ENCODE data around the gene SNX5.

Gene SNX5

DNA sequence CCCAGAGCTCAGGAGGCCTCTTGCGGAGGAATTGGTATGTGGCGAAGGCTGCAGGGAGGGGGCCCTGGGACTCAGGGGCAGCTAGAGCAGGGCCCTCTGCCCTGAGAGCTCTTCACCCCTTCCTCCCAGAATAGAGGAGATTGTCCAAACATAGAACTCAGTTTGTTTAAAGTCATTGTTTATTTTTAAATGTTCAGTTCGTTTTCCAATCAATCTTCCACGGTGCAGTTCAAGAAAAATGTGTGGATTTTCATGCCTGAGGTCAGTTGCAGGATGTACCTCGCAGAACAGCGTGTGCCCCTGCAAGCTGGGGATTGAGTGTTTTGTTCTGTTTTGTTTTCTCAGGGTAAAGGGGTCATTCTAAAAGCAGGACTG, 37.4 kb upstream of the SNX5 start:
- peak overlapping the region; percentile 33 for H3K27ac Mint-ChIP-seq

DNA sequence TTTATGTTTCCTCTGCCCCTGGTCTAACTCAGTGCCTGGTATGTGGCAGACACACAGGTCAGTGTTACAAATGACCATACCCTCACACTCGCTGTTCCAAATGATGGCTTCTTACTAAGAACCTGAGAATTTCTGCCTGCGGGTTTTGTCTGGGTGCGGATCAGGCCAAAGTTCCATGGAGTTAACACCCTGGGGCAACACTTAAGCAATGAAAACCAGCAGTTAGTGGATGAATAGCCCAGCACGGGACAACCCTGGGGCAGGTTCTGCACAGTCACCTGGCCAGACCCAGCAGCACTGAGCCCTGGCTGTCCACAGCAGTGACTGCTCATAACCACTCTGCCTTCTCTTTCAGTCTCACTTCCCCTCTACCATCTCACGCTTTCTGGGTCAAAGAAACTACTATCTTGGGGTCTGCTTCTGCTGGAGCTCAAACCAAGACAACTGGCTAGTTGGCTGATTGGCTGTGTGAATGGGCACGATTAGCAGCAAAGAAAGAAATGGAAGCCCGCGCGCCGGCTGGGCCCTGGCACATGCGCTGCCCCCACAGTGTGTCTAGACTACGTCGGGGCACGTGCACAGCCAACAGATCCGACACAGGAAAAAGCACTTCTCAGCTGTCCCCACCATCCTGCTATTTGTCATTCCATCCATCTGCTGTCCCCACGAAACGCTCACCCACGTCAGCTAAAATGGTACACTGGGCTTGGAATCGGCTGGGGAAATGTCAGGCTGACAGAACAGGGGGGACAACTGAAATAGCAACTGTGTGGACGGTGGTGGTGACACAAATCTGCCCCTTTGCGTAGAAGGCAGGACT, 36.8 kb upstream of the SNX5 start:
- Mint-ChIP-seq H3K27ac (peak overlapping the region; percentile 33), H3K36me3 (ENCODE audit: low read depth) (no peaks in the 10 kb centered on the region), H3K4me1 (peaks cover 45% of the 10 kb centered on the region), H3K4me3 (peak overlapping the region; percentile 23), H3K27me3 (ENCODE audit: low read depth, poor library complexity) (no peaks in the 10 kb centered on the region), H3K9me3 (peaks cover 3% of the 10 kb centered on the region)
- DNase-seq: no peak
- TF ChIP-seq, protein P1, sequence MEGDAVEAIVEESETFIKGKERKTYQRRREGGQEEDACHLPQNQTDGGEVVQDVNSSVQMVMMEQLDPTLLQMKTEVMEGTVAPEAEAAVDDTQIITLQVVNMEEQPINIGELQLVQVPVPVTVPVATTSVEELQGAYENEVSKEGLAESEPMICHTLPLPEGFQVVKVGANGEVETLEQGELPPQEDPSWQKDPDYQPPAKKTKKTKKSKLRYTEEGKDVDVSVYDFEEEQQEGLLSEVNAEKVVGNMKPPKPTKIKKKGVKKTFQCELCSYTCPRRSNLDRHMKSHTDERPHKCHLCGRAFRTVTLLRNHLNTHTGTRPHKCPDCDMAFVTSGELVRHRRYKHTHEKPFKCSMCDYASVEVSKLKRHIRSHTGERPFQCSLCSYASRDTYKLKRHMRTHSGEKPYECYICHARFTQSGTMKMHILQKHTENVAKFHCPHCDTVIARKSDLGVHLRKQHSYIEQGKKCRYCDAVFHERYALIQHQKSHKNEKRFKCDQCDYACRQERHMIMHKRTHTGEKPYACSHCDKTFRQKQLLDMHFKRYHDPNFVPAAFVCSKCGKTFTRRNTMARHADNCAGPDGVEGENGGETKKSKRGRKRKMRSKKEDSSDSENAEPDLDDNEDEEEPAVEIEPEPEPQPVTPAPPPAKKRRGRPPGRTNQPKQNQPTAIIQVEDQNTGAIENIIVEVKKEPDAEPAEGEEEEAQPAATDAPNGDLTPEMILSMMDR (IDR thresholded peaks at IDR 0.05): no peak

More for the DNA sequence above, 37.4 kb upstream of the SNX5 start:
- peaks cover 2% of the 10 kb centered on the region for H3K36me3 Mint-ChIP-seq (ENCODE audit: low read depth)
- peaks cover 6% of the 10 kb centered on the region for H3K9me3 Mint-ChIP-seq
- H3K4me3 Mint-ChIP-seq: no peak overlapping the region
- TF ChIP-seq, protein P1 (IDR thresholded peaks at IDR 0.05): no peak
- peaks cover 43% of the 10 kb centered on the region for H3K4me1 Mint-ChIP-seq
- DNase-seq: no peak
- H3K27me3 Mint-ChIP-seq (ENCODE audit: low read depth, poor library complexity): no peaks in the 10 kb centered on the region

DNA sequence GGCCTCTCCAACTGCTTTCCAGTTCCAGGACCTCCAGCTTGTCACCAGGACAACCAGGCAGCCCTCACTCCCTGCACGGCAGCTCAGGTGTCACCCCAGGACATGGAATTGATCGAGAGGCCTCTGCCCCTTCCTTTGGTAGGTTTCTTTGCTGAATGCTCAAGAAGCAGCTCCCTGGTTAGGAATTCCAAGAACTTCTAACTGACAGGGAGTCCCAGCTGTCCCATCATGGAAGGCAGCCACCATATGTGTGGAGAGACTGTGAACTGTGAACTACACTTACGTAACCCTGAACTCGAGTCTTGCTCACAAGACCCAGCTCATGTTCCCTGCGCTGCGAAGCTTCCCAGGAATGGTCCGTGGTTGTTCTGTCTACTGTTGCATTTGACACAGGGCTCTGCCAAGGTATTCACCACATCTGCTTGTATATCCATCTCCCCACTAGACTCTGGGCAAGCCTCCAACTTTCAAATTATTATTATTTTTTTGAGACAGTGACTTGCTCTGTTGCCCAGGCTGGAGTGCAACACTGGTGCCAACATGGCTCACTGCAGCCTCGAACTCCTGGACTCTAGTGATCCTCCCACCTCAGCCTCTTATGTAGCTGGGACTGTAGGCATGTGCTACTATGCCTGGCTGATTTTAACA, 35.9 kb upstream of the SNX5 start:
- no peak for DNase-seq
- Mint-ChIP-seq H3K4me3 (no peak overlapping the region), H3K9me3 (peaks cover 3% of the 10 kb centered on the region), H3K27me3 (ENCODE audit: low read depth, poor library complexity) (no peaks in the 10 kb centered on the region), H3K36me3 (ENCODE audit: low read depth) (no peaks in the 10 kb centered on the region), H3K4me1 (peaks cover 48% of the 10 kb centered on the region), H3K27ac (no peak overlapping the region)
- TF ChIP-seq, protein P1 (IDR thresholded peaks at IDR 0.05): no peak

DNA sequence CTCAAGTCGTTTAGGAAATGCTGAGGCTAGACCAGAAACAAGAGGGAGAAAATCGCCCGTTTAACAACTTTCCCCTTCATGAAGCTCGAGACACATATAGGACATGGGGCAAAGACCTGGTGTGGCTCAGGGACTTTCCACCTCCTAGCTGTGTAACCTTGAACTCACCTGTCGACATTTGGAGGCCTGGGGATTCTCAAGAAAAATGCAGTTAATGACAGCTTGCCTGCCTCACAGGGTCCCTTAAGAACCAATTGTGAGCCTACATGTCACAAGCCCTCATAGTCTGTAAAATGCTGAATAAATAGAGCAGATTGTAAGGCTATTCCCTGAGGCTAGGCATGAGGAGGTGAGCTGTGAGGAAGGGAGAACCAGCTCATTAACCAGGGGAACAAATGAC, 35.3 kb upstream of the SNX5 start:
- no peak overlapping the region for H3K4me3 Mint-ChIP-seq
- TF ChIP-seq, protein P1 (IDR thresholded peaks at IDR 0.05): no peak
- no peaks in the 10 kb centered on the region for H3K36me3 Mint-ChIP-seq (ENCODE audit: low read depth)
- peaks cover under 1% of the 10 kb centered on the region for H3K9me3 Mint-ChIP-seq
- no peak for DNase-seq
- H3K27ac Mint-ChIP-seq: no peak overlapping the region
- H3K27me3 Mint-ChIP-seq (ENCODE audit: low read depth, poor library complexity): no peaks in the 10 kb centered on the region
- H3K4me1 Mint-ChIP-seq: peaks cover 51% of the 10 kb centered on the region

DNA sequence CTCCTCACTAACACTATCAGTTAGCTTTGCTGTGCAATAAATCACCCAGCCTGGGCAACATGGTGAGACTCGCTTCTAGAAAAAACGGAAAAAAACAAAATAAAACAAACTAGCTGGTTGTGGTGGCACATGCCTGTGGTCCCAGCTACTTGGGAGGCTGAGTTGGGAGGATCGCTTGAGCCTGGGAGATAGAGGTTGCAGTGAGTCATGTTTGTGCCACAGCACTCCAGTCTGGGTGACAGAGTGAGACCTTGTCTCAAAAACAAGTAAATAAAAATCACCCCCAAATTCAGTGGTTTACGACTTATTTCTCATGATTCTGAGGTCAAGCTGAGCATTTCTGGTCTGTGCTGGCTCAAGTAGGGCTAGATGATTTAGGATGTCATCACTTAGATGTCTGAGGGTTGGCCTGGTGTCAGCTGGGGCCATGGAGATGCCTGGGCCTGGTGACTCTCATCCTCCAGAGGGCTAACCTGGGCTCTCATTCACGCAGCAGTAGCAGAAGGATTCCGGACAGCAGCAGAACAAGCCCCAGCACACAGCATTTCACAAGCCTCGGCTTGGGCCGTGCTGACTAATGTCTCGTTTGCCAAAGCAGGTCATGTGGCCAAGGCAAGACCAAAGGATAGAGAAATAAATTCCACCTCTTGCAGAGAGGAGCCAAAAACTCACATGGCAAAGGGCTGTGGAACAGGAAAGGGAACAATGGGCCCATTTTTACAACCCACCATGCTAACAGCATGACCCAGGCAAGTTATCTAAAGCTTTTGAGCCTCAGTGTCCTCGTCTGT, 32.7 kb upstream of the SNX5 start:
- Mint-ChIP-seq H3K27ac (no peak overlapping the region), H3K4me3 (no peak overlapping the region), H3K36me3 (ENCODE audit: low read depth) (no peaks in the 10 kb centered on the region), H3K4me1 (peaks cover 45% of the 10 kb centered on the region), H3K27me3 (ENCODE audit: low read depth, poor library complexity) (no peaks in the 10 kb centered on the region), H3K9me3 (no peaks in the 10 kb centered on the region)
- TF ChIP-seq, protein P1 (IDR thresholded peaks at IDR 0.05): no peak
- no peak for DNase-seq

Data from nephron progenitor cell (in vitro differentiated cells).